Gastroesophageal sphincter (tissue), 3 donors: ENCODE data around the gene EEA1.

ENCODE experiments used
- CTCF ChIP-seq, 4 experiments: fragments of 200-600 bp in 2 of 4; fragments of 450-650 bp in 2 of 4; sonication (generic) in 1 of 4; IDR thresholded peaks; one replicate each; pipeline ENCODE4 v1.5.1; 2017 to 2019; ENCODE audit warnings: antibody characterized with exemption in 4 of 4, mild to moderate bottlenecking in 2 of 4, moderate library complexity in 2 of 4
- EP300 ChIP-seq: sonication (generic); formaldehyde crosslinking; IDR thresholded peaks from one replicate; pipeline ENCODE4 v1.6.1; 2017; ENCODE audit warnings: antibody characterized with exemption, mild to moderate bottlenecking

GRCh38 chr12:92756898-92757596 lies 172.0 kb downstream of the EEA1 start:
- TF ChIP-seq CTCF (IDR thresholded peaks at IDR 0.05) (no peak), EP300 (no peak)
